RWPE2 (cell line): ENCODE data around the gene ATP9A.

Experiments used
- ATAC-seq: fragments of 200-7000 bp; cut with Tn5 transposase; 3 replicates; pipeline ENCODE4 v1.9.1; 2021; ENCODE audit warnings: low read depth
- DNase-seq: peaks from one replicate; pipeline ENCODE4 v3.0.0-alpha.2; 2020; ENCODE audit warnings: low spot score
- H3K27ac ChIP-seq: fragments of 450-650 bp; 2 replicates; pipeline ENCODE4 v1.5.1; 2017; ENCODE audit warnings: mild to moderate bottlenecking; ENCODE audit not compliant: poor library complexity, severe bottlenecking
- H3K27me3 ChIP-seq: fragments of 250-450 bp; sonication (Bioruptor Pico); 2 replicates; pipeline ENCODE4 v1.5.1; 2021; ENCODE audit warnings: mild to moderate bottlenecking, moderate library complexity; ENCODE audit not compliant: insufficient read depth, poor library complexity, severe bottlenecking
- H3K36me3 ChIP-seq: fragments of 250-450 bp; sonication (Bioruptor Pico); 2 replicates; pipeline ENCODE4 v1.5.1; 2020; ENCODE audit warnings: low read depth, mild to moderate bottlenecking, moderate library complexity
- H3K4me1 ChIP-seq: fragments of 250-450 bp; sonication (Bioruptor Pico); 2 replicates; pipeline ENCODE4 v1.5.1; 2021; ENCODE audit warnings: mild to moderate bottlenecking, moderate library complexity; ENCODE audit not compliant: insufficient read depth, poor library complexity, severe bottlenecking
- H3K4me3 ChIP-seq: fragments of 250-450 bp; sonication (Bioruptor Pico); 2 replicates; pipeline ENCODE4 v1.5.1; 2021; ENCODE audit warnings: mild to moderate bottlenecking, moderate library complexity; ENCODE audit not compliant: severe bottlenecking
- H3K9me3 ChIP-seq: fragments of 250-450 bp; sonication (Bioruptor Pico); 2 replicates; pipeline ENCODE4 v1.5.1; 2021; ENCODE audit warnings: mild to moderate bottlenecking, moderate library complexity; ENCODE audit not compliant: severe bottlenecking
- CTCF ChIP-seq: fragments of 450-650 bp; IDR thresholded peaks from one replicate; pipeline ENCODE4 v1.5.1; 2017; ENCODE audit warnings: mild to moderate bottlenecking, moderate library complexity; ENCODE audit not compliant: poor library complexity, severe bottlenecking

Gene ATP9A

DNA sequence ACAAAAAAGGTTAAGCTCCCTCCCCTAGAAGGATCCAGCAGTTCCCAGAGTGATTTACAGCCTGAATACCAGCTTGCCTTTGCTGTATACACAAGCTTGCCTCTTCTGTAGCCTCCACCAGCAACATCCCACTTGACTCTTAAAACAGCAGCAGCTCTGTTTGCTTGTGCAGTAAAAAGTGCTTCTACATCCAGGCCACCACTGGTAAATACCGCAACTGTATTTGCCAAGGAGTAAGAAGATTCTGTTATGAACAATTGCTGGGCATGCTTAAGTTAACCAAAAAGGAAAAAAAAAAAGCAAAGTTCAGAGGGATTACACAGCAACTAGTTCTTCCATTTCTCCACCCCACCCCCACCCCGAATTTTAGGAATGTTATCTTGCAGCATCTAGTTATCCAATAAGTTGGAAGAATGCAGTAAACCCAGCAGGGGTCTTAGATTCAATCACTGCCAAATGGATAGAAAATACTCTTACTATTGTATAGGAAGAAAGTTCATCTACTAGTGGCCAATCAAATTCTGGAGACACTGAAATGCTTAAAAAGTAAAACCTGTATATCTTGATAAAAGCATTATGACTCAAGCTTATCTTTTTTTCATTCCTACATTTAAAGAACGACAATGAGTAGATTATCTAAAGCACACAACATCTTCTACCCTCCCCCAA is 29.3 kb upstream of the ATP9A start:
- Histone ChIP-seq H3K9me3 (no peaks in the 10 kb centered on the region), H3K36me3 (no peaks in the 10 kb centered on the region), H3K4me1 (peaks cover under 1% of the 10 kb centered on the region), H3K4me3 (no peak overlapping the region), H3K27me3 (no peaks in the 10 kb centered on the region), H3K27ac (no peak overlapping the region)
- TF ChIP-seq CTCF: no peak
- ATAC-seq (no peak), DNase-seq (no peak)

GRCh38 chr20:51796340-51796739 is 28.1 kb upstream of the ATP9A start:
- no peaks in the 10 kb centered on the region for H3K36me3 ChIP-seq
- H3K9me3 ChIP-seq: no peaks in the 10 kb centered on the region
- no peak overlapping the region for H3K27ac ChIP-seq
- no peak for TF ChIP-seq CTCF
- no peaks in the 10 kb centered on the region for H3K27me3 ChIP-seq
- no peak overlapping the region for H3K4me3 ChIP-seq
- ATAC-seq (no peak), DNase-seq (no peak)
- H3K4me1 ChIP-seq: no peaks in the 10 kb centered on the region

GRCh38 chr20:51792960-51793359 is 24.8 kb upstream of the ATP9A start:
- no peak for TF ChIP-seq CTCF
- Histone ChIP-seq H3K36me3 (no peaks in the 10 kb centered on the region), H3K27me3 (no peaks in the 10 kb centered on the region), H3K4me3 (no peak overlapping the region), H3K4me1 (no peaks in the 10 kb centered on the region), H3K27ac (no peak overlapping the region), H3K9me3 (no peaks in the 10 kb centered on the region)
- ATAC-seq (no peak), DNase-seq (no peak)

DNA sequence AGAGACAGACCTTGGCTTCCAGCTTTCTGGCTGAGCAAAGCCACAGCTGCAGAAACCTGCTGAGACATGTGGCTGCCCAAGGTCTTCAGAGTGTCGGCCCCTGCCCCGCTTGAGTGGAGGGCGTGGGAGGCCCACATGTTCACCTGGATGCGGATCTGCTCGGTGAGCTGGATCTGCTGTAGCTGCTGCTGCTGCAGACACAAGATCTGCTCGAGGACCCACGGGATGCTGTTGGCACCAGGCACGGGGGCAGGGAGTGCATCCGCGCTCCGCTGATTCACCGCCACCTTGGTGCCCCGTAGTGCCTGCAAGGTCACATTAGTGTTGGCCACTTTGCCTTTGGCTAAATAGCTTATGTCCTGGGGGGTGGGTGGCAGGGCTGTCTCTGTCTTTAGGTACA is 23.4 kb upstream of the ATP9A start:
- no peaks in the 10 kb centered on the region for H3K27me3 ChIP-seq
- no peak overlapping the region for H3K27ac ChIP-seq
- no peak for TF ChIP-seq CTCF
- no peaks in the 10 kb centered on the region for H3K4me1 ChIP-seq
- ATAC-seq: no peak
- H3K36me3 ChIP-seq: no peaks in the 10 kb centered on the region
- no peak overlapping the region for H3K4me3 ChIP-seq
- no peak for DNase-seq
- no peaks in the 10 kb centered on the region for H3K9me3 ChIP-seq

GRCh38 chr20:51790256-51790655 is 22.1 kb upstream of the ATP9A start:
- no peak overlapping the region for H3K27ac ChIP-seq
- no peaks in the 10 kb centered on the region for H3K9me3 ChIP-seq
- no peak overlapping the region for H3K4me3 ChIP-seq
- TF ChIP-seq CTCF: no peak
- H3K36me3 ChIP-seq: no peaks in the 10 kb centered on the region
- H3K27me3 ChIP-seq: no peaks in the 10 kb centered on the region
- no peaks in the 10 kb centered on the region for H3K4me1 ChIP-seq
- ATAC-seq (no peak), DNase-seq (peak; percentile 64)
